Skin epidermis (tissue), 12 donors: ENCODE results near the gene ALDOA.
A peak's percentile ranks its signal among the peaks of the same experiment; 100 is the strongest.
"Not testable (repeated sequence)": the region's sequence is repeated elsewhere in the genome, so short reads cannot be mapped to it uniquely, and the experiment has no call there.

ENCODE experiments used
- H3K27ac ChIP-seq, 21 experiments: fragments of 200-600 bp; sonication (generic) in 11 of 21; one replicate each; pipeline ENCODE4 v1.5.0; 2020; ENCODE audit warnings: mild to moderate bottlenecking in 3 of 21, inconsistent platforms in 2 of 21, moderate library complexity in 2 of 21
- H3K4me3 ChIP-seq, 7 experiments: fragments of 200-600 bp; sonication (generic) in 2 of 7; one replicate each; pipeline ENCODE4 v1.5.0; 2020; ENCODE audit warnings: inconsistent platforms in 2 of 7, mild to moderate bottlenecking in 2 of 7, moderate library complexity in 1 of 7

Gene ALDOA

DNA sequence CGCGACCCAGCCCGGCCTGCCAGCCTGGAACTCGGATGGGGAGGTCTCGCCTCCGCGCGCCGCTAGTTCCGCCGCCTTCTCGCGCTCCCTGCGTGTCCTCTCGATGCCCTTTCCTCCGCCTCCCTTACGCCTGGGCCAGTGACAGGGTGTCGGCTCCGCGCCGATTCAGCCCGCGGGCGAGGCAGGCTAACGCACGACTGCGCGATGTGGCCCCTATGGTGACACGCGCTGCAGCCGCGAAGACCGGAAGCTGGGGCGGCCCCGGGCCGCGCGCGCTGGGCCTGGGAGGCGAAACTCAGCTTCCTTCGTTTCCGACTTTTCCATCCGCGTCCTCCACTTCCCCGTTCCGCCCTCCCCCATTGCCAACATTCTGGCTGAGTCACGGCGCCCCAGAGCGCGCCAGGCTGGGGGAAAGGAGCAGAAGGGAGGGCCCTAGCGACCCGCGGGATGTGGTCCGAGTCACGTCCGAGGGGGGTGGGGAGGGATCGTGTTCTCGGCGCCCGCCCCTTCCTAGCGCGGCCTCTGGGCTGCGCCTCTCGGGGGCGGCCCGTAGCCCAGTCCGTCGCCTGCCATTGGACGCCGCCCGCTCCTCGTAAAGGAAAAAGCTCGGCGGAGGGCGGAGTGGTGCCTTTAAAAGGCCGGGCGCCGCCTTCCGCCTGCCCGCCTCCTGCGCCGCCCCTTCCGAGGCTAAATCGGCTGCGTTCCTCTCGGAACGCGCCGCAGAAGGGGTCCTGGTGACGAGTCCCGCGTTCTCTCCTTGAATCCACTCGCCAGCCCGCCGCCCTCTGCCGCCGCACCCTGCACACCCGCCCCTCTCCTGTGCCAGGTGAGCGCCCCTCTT is at the start of gene ALDOA:
ALDOA (plus strand) TSS at position 659 of the 841 bp plus-strand sequence. CDS start 1,138 bp downstream, outside the sequence.
- peak within 1 kb of the TSS; percentile 86 to 99 (median 93) for H3K4me3 ChIP-seq
- peak within 1 kb of the TSS; percentile 88 to 100 (median 97) for H3K27ac ChIP-seq

DNA sequence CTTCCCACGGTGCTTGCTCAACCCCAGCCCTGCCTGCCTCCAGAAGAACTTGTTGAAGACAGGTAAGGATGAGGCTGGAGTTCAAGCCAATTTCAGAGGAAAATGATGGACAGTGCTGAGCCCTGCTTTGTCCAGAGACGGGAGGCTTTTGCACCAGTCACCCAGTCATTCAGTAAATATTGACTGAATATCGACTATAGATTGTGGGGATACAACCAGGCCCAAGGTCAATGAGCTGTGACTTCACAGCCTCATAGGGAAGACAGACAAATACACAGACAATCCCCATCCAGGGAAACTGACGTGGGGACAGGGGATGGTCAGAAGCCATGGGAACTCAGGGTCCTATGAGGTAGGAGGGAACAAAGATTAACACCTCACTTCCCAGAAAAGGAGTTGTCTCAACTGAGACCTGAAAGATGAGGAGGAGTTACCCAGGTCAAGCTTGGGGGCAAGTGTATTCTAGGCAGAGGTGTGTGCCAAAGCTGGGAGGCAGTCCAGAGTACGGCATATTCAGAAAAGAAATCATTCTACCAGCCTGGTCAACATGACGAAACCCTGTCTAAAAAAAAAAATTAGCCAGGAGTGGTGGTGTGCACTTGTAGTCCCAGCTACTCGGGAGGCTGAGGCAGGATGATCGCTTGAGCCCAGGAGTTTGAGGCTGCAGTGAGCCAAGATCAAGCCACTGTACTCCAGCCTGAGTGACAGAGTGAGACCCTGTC is 48.8 kb upstream of the ALDOA start:
- H3K27ac ChIP-seq: no peak overlapping the region
- H3K4me3 ChIP-seq: no peak overlapping the region

- H3K27ac ChIP-seq: no peak overlapping the region
- H3K4me3 ChIP-seq: no peak overlapping the region
Observed at GRCh38 chr16:30017277-30017656, 48.3 kb upstream of the ALDOA start.

DNA sequence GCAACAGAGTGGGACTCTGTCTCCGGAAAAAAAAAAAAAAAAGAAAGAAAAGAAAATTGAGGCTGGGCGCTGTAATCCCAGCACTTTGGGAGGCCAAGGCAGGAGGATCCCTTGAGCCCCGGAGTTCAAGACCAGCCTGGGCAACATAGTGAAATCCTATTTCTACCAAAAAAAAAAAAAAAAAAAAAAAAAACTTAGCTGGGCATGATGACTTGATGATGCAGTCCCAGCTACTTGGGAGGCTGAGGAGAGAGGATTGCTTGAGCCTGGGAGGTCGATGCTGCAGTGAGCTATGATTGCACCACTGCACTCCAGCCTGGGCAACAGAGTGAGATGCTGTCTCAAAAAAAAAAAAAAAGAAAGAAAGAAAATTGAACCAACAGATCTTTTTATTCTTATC is 47.6 kb upstream of the ALDOA start:
- H3K27ac ChIP-seq: not testable (repeated sequence)

DNA sequence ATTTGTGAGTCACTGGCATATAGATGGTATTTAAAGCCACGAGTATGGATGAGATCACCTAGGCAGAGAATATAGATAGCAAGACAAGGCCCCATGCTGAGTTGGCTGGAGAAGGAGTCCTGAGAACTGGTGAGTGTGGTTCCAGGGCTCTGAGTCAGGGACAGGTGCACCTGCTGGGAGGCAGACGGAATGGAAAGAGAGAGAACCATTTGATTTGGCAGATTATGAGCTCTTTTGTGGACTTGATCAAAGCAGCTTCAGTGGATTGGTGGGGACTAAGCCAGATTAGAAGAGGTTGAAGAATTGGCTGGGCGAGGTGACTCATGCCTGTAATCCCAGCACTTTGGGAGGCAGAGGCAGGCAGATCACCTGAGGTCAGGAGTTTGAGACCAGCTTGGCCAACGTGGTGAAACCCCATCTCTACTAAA is 46.8 kb upstream of the ALDOA start:
- no peak overlapping the region for H3K4me3 ChIP-seq
- no peak overlapping the region for H3K27ac ChIP-seq

More for the DNA sequence above, 47.6 kb upstream of the ALDOA start:
- H3K4me3 ChIP-seq: not testable (repeated sequence)

DNA sequence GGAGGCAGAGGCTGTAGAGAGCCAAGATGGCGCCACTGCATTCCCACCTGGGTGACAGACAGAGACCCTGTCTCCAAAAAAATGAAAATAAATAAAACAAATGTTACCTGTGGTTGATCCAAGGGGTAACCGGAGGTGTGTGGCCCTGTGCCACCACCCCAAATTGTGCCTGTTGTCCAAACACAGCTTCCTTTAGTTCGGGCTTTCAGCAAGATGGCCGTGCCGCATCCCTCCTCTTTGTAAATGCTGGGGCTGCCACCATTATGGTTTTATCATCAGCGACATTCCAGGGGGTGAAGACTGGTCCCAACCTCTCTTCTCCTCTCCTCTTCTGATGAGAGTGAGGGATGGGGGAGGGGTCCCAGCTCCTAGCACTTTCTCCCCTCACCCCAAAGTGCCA is 42.7 kb upstream of the ALDOA start, which contains the start of gene C16orf92:
C16orf92 (plus strand) TSS at position 312 of the 400 bp plus-strand sequence. CDS start 143 bp downstream, outside the sequence.
- no peak within 1 kb of the TSS for H3K27ac ChIP-seq
- H3K4me3 ChIP-seq: no peak within 1 kb of the TSS

DNA sequence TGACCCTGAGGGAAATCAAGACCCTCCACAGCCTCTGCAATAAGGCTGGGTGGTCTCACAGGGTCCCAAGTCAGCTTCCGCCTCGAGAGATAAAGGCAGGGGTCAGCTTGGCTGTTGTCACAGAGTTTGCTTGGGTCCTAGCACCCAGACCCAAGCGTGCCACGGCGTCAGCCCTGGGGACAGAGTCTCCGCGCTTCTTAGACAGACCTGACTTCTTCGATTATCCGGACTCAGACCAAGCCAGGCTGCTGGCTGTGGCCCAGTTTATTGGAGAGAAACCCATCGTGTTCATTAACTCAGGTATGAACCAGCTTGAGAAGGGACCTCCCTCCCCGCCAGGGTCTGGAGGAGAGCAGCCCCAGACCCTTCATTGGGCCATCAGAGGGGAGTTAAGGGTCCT is 42.0 kb upstream of the ALDOA start:
- H3K27ac ChIP-seq: no peak overlapping the region
- H3K4me3 ChIP-seq: no peak overlapping the region

DNA sequence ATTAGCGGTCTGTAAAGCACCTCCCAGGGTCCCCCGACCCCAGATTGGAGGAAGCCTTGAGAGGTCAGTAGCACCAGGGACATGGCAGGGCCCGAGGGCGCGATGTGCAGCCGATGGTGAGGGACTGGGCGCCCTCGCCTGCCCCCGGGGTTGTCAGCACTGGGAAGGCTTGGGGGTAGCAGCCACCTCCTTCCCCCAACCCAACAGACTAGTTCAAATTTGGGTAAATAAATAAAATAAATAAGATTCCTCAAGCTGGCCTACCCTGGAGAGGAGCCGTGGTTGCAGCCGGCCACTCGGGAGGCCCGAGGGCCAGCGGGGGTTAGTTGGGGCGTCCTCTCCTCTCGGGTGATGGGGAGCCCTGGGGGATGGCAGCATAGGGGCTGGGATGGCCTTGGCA is 41.1 kb upstream of the ALDOA start:
- Histone ChIP-seq H3K27ac (no peak overlapping the region), H3K4me3 (no peak overlapping the region)

DNA sequence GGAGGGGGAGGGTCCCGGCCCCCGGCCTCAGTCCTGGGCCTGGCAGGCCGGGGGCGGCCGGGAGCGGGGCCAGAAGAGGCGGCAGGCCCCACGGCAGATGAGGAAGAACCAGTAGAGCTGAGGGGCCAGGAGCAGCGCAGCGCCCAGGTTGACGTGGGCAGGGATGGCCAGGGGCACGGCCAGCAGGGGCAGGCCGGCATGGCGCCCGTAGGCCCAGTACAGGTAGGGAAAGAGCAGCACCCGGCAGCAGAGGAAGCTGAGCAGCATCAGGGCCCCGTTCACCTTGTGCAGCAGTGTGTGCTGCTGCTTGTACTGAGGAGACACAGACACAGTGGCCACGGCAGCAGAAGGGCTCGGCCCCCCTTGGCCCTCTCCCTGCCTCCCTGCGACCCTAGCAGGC is 40.4 kb upstream of the ALDOA start:
- no peak overlapping the region for H3K4me3 ChIP-seq
- H3K27ac ChIP-seq: no peak overlapping the region

GRCh38 chr16:30025574-30025973 is 40.0 kb upstream of the ALDOA start:
- Histone ChIP-seq H3K4me3 (no peak overlapping the region), H3K27ac (no peak overlapping the region)

DNA sequence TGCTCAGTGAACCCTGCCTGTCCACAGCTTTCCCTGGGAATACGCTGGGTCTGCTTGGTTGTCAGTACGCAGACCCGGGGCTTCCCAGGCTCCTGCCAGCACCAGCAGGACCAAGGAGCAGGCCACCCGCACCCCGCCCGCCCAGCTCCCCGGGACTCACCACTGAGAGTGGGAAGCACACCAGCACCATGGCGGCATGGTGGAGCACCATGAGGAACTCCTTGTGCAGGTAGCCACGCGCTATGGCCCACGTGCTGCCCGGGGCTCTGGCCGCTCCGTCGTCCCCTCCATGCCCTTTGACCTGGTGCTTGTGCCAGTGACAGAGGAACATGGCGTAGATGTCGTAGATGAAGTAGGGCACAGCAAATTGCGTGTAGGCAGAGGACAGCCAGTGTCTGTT is 39.1 kb upstream of the ALDOA start:
- Histone ChIP-seq H3K4me3 (no peak overlapping the region), H3K27ac (no peak overlapping the region)

- no peak overlapping the region for H3K27ac ChIP-seq
- H3K4me3 ChIP-seq: no peak overlapping the region
Observed at GRCh38 chr16:30027588-30028437, 37.7 kb upstream of the ALDOA start.

GRCh38 chr16:30028438-30029076 is 37.0 kb upstream of the ALDOA start:
- no peak overlapping the region for H3K4me3 ChIP-seq

DNA sequence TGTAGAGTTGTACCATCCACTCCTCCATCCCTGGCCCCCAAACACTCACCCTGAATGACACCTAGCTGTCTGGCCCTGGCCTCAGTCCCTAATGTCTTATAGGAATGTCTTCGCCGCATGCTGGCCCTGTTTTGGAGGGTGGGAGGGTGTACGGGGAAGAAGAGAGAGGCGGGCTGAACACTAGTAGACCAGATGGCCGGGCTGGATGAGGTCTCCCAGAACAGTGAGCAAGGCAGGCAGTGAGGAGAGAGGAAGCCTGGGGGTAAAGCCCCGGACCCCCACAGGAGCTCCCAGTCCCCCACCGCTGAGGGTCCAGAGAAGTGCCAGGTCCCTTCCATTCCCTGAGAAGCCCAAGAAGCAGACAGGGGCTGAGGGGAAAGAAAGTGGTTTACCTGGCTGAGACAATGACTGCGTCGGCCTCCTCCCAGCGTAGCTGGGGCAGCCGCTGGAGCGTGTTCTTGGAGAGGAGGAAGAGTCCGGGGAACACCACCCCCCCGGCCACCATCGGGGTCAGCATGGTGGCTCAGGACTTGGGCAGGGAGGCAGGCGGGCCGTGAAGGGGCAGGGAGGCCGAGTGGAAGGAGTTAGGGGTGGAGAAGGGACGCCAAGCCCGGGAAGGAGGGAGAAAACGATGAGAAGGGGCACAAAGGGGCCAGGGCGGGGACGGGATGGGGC is 35.4 kb upstream of the ALDOA start:
- Histone ChIP-seq H3K4me3 (no peak overlapping the region), H3K27ac (no peak overlapping the region)

More at GRCh38 chr16:30028438-30029076, 37.0 kb upstream of the ALDOA start:
- H3K27ac ChIP-seq: no peak overlapping the region

GRCh38 chr16:30030841-30031413 is 34.6 kb upstream of the ALDOA start, which contains the start of gene TLCD3B:
TSS of gene TLCD3B (minus strand) at chr16:30031271. CDS start at chr16:30030527, 744 bp downstream.
- Histone ChIP-seq H3K27ac (no peak within 1 kb of the TSS), H3K4me3 (no peak within 1 kb of the TSS)

GRCh38 chr16:30031477-30031918 is 34.1 kb upstream of the ALDOA start:
- Histone ChIP-seq H3K27ac (no peak overlapping the region), H3K4me3 (no peak overlapping the region)

GRCh38 chr16:30032083-30032819 is 33.3 kb upstream of the ALDOA start:
- H3K4me3 ChIP-seq: no peak overlapping the region

DNA sequence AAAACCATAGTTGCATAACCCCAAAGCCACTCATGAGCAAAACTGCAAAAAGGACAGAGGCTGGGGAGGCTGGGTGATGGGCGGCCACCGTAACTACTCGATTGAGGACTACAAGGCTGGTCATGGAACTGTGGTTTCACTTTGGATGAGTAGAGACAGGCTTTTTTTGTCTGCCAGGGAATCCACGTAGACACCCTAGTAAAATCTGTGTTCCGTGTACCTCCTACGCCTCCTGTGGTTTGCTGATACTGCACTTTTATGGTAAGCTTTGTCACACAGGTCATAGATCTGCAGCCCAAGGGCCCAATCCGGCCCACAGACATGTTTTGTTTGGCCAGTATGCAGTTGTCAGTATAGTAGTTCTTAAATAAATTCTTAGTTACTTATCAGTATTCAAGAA is 32.3 kb upstream of the ALDOA start:
- no peak overlapping the region for H3K27ac ChIP-seq
- H3K4me3 ChIP-seq: no peak overlapping the region

More at GRCh38 chr16:30032083-30032819, 33.3 kb upstream of the ALDOA start:
- no peak overlapping the region for H3K27ac ChIP-seq
